Measurements from ENCODE around the gene NEMP1.

DNA sequence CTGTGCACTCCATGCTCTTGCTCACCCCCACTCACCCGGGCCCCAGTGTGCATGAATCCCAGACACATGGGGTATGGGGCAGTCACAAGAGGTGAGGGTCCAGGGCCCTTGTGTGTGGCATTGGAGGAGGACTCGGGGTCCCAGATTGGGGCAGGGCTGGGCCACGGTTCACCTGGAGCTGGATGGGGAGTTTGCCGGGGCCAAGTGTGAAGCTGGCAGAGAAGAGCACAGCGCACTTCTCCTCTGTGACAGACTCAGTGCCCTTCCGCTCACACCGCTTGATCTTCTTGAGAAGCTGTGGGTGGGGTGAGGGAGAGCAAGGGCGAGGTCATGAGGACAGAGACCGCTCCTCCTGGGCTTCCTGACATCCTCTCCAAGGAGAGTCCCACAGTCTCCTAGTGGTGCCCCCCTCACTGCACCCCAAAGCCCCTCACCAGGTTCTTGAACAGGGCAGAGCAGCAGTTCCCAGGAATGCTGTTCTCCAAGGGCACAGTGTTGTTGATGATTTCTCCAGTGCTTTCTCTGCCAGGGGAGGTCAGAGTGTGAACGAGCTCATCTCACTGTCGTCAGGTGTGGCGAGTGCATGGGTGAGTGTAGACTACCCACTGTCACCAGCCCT is 25.8 kb upstream of the NEMP1 start:
- TF ChIP-seq, protein P1, sequence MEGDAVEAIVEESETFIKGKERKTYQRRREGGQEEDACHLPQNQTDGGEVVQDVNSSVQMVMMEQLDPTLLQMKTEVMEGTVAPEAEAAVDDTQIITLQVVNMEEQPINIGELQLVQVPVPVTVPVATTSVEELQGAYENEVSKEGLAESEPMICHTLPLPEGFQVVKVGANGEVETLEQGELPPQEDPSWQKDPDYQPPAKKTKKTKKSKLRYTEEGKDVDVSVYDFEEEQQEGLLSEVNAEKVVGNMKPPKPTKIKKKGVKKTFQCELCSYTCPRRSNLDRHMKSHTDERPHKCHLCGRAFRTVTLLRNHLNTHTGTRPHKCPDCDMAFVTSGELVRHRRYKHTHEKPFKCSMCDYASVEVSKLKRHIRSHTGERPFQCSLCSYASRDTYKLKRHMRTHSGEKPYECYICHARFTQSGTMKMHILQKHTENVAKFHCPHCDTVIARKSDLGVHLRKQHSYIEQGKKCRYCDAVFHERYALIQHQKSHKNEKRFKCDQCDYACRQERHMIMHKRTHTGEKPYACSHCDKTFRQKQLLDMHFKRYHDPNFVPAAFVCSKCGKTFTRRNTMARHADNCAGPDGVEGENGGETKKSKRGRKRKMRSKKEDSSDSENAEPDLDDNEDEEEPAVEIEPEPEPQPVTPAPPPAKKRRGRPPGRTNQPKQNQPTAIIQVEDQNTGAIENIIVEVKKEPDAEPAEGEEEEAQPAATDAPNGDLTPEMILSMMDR (IDR thresholded peaks at IDR 0.05 in 4 of 5, conservative IDR thresholded peaks at IDR 0.05 in 1 of 5): no peak
- TF ChIP-seq POLR2A (IDR thresholded peaks at IDR 0.05): no peak

Measured in gastrocnemius medialis (tissue), 4 donors.